GM18861 (cell line): ENCODE data around the gene CADM2.

ENCODE experiments used
- ATAC-seq: cut with Tn5 transposase; IDR thresholded peaks from one replicate; pipeline ENCODE4 v1.9.1; 2021; ENCODE audit not compliant: unreplicated experiment

CADM2 gene

DNA sequence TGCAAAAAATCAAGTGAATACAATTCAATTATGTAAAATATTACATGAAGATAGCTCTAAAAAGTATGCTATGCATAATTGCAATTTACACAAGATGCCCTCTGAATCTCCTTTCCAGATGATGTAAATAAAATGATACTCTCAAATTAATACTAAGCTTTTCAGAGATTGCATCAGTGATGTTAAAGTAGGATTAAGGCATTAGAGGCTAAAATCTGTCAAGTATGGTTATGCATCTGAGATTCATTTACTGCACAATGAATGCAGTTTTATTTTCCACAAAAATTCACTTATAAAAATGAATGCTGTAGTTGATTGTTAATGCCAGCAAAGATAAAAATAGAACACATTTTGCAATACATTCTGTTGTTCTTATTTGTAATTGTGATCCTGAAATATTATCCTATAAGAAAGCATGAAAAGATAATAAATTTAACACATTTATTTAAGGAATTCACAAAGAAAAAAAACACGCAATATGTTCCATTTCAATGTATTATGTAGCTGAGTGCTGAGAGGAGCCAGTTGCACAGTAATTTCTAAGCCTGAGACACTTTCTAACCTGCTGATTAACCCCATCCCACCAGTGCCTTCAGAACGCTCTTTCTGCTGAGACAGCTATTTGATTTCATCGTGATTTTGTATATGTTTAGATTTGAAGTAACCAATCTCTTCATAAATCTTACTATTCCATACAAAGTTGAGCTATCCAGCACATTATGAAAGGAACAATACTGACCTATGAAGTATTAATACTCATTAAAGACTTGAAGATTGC is 224.4 kb downstream of the CADM2 start:
- no peak for ATAC-seq

GRCh38 chr3:85185495-85185894 is 226.7 kb downstream of the CADM2 start:
- ATAC-seq: no peak

DNA sequence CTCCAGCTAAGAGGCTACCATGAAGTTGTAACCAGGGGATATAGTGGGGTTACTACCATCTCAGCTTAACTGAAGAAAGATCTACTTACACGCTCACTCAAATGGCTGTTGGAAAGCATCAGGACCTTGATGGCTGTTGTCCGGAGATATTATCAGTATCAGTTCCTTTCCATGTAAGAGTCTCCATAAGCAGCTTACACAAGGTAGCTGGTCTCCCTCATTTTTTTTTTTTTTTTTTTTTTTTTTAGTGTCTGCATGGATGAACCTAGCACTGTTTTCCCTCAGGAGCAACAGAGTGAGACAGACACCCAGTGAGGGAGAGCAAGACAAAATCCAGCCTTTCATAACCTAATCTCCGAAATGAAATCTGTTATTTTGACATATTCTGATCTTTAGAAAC is 230.9 kb downstream of the CADM2 start:
- no peak for ATAC-seq

DNA sequence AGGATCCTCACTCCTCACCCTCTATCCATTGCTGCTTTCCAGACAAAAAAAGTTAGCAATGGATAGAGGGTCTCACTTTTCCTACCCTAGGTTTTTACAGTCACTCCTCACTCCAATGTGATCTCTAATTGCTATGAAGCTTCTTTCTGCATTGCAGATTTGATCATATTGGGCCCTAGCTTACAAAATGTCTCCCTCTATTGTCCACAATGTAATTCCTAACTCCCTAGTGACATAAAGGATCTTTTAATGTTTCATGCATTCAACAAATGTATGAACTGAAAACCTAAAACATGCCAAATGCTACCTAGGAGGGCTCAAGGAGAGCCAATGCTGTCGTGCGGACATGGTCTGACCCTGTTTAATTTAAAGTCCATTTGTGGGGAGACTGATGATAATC is 234.8 kb downstream of the CADM2 start:
- no peak for ATAC-seq

DNA sequence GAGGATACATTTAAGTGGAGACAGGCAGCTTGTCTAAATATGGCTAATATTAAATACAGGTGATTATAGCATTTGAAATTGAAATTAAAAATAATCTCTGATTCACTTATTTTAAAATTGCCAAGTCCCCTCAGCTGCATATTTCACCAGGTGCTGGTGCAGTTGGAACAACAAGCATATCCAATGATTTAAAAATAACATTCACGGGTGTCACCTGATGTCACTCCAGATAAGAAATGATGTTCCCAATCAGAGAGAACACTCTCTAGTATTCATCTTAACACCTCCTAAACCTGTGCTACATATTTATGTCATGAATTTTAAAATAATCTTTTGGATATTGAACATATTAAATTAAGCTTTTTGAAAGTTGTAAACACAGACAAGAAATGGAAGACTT is 249.9 kb downstream of the CADM2 start:
- ATAC-seq: no peak

GRCh38 chr3:85210540-85210939 is 251.8 kb downstream of the CADM2 start:
- no peak for ATAC-seq

DNA sequence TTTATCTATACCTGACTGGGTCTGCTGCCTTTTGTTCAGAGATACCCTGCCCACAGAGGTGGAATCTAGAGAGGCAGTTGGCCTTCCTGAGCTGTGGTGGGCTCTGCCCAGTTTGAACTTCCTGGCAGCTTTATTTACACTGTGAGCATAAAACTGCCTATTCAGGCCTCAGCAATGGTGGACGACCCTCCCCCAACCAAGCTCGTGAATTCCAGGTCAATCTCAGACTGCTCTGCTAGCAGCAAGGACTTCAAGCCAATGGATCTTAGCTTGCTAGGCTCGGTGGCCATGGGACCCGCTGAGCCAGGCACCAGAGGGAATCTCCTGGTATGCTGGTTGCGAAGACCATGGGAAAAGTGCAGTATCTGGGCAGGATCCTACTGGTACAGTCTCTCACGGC is 270.2 kb downstream of the CADM2 start:
- ATAC-seq: no peak

GRCh38 chr3:85244091-85244490 is 285.3 kb downstream of the CADM2 start:
- ATAC-seq: no peak

- ATAC-seq: no peak
These were observed 285.7 kb downstream of the CADM2 start for GRCh38 chr3:85244519-85244918.

- no peak for ATAC-seq
These were observed 293.0 kb downstream of the CADM2 start for GRCh38 chr3:85251766-85252165.

DNA sequence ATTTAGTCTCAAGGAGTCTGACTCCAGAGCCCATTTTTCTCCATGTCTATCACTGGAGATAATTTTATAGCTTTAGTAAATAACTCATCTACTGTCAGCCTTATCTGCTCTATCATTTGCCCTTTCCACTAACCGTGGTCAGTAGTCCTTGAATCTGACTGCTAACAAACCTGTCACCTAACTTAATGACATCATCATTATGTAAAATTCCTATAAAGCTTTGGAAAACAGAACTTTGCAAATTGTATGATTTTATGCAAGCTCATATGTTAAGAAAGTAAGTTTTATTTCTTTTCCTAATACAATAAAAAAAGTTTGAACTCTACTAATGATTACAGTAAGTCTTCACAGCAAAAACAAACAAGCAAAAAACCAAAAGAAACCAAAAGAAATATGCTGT is 293.9 kb downstream of the CADM2 start:
- ATAC-seq: no peak

GRCh38 chr3:85254738-85255137 is 295.9 kb downstream of the CADM2 start:
- no peak for ATAC-seq

DNA sequence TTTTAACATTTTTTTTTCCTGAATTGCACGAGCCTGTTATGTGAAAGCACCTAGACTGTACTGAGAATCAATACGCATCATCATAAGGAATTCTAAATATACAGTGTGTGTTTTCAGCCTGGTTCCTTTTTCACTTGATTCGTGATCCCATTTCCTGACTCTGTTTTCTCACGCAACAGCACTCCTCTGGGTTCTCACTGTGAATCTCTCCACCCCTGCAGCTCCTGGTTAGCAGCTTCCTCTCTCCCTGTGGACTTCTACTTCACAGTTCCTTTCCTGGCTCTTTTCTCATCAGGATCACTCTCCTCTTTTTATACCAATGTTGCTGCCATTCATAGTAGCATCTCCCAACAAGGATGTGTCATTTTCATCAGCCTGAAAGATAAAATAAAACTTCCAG is 297.2 kb downstream of the CADM2 start:
- ATAC-seq: no peak

DNA sequence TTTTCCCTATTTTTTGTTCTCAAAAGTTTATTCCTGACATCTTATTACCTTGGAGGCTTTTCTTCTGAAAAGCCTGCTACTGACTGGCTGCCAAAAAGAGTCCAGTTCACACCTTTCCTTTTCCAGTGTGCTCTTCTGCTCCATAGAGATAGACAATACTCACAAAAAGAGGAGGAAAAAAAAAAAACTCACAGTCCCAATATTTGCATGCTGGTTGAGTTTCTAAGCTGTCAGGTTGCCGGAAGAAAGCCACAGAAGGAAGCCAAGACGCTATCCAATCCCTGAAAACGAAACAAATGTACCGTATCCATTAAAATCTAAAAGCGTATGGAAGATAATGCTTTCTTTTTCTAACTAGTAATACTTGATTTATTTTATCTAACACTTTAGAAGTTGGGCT is 299.5 kb downstream of the CADM2 start:
- no peak for ATAC-seq

- ATAC-seq: no peak
These were observed 300.0 kb downstream of the CADM2 start for GRCh38 chr3:85258819-85259218.

DNA sequence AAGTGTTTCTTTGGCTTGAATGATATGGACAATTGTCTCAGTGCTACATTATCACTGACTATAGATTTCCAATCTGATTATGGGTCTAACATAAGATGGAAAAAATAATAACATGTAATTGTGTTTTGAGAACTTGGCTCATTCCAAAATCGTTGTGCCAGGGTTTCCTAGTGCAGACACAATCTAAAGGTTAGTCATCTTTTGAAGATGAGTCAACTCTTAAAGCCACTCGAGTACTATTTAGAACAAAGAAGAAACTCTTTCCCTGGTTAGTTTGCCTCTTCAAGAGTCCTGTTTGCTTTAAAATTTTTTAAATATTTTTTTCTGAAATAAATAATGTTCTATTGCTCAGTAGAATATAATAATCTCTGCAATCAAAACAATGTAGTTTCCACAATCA is 301.0 kb downstream of the CADM2 start:
- no peak for ATAC-seq

GRCh38 chr3:85264381-85264780 is 305.6 kb downstream of the CADM2 start:
- no peak for ATAC-seq

DNA sequence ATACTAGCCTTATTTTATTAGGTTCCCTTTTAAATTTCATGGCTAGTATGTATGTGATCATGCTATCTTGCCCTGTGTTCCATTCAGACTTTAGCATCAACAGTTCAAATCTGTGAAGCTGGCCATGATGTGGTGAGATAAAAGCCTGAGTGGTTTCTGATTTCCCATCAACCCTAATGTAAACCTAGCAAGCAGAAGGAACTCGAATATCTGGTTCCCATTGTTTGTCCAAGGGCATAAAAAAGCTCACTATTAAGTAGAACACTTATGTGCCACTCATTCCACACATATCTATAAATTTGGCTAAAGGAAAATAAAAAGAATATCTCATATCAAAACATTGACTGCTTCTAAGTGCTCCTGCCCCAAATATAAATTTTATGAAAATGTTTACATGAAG is 311.7 kb downstream of the CADM2 start:
- no peak for ATAC-seq

DNA sequence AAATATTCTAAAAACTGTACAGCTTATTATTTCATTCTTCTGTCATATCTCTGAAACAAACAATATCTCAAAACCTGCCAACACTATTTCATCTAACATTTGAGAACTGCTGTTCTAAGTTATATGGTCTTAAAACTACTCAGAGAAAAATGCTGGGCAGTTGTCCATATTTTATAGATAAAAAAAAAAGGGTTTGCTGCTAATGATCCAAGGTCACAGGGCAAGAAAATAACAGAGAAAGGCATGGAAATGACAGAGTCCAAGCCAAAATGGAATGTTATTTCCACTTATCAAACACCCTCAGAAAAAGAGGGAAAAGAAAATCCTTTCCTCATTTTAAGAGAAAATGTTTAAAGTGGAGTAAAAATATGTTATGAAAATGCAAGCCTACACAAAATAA is 313.1 kb downstream of the CADM2 start:
- ATAC-seq: no peak

DNA sequence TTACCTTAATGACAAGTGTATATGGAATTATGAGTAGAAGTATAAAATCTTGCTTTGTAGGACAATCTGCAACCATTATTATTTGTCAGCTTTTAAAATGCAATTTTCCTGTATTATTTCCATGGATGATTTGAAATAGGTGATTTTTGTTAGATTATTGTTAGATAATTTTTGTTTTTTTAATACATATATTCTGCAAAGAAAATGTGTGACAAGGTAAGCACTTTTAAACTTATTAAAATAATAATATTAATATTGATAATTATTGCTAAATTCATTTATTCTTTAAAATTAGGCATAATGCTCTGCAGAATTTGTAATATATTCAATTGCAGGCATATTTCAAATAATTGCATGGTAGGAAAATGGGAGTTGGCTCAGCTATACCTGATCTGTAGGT is 329.5 kb downstream of the CADM2 start:
- no peak for ATAC-seq

GRCh38 chr3:85297291-85297690 is 338.5 kb downstream of the CADM2 start:
- no peak for ATAC-seq

DNA sequence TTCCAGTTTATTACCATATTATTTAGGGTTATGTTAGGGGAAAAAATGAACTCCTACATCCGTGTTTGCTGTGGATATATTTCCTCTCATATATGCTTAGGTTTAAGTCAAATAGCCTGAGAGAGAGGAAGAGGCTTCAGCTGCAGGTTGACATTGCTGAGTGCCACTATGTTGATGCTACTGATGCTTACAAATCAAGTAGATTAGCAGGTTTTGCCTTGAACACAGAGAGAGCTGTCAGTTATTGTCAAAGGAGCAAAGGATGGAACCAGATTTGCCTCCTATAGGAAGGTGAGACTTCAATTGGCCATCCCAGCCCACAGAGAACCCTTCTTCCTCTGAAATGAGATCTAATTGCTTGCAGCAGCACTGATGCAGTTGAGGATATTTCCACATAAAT is 339.2 kb downstream of the CADM2 start:
- ATAC-seq: no peak

DNA sequence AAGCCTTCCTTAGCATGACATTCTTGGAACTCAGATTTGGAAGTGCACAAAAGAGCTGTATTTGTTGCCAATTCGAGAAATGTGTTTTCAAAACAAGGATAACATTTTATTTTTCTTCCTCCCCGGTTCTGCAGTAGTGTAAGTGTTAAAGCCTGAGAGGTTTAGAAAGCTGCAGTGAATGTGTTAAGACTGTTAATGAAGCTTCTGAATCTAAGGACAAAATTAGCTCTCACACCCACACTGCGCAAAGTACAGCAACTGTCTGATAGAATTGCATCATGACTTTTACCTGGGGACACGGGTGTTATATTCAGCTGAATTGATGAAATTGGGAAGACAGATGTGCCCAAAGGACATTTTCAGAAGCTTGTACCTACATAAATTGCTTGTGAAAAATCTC is 344.4 kb downstream of the CADM2 start:
- no peak for ATAC-seq
